Skeletal muscle tissue (tissue), 4 donors: ENCODE results near the gene ISG20L2. TPM values are rescaled to one million over a fixed set of nuclear protein-coding genes. Genes with fewer than 3 reads are reported as not detected.
A peak's percentile ranks its signal among the peaks of the same experiment; 100 is the strongest.

Experiments used
- H3K27ac ChIP-seq: one replicate; pipeline ENCODE4 v1.7.0; 2013; ENCODE audit warnings: mild to moderate bottlenecking, low read depth, low read length, inconsistent platforms
- H3K27me3 ChIP-seq, 3 donors: one replicate each; pipeline ENCODE4 v1.7.0; 2013; ENCODE audit warnings: low read length in 3 of 3; ENCODE audit not compliant: control insufficient read depth in 3 of 3, insufficient read depth in 3 of 3
- H3K36me3 ChIP-seq, 3 donors: one replicate each; pipeline ENCODE4 v1.7.0; 2013; ENCODE audit warnings: low read length in 3 of 3; ENCODE audit not compliant: control insufficient read depth in 3 of 3, insufficient read depth in 3 of 3
- H3K4me1 ChIP-seq, 3 donors: one replicate each; pipeline ENCODE4 v1.7.0; 2013; ENCODE audit warnings: low read length in 3 of 3, mild to moderate bottlenecking in 3 of 3; ENCODE audit not compliant: control insufficient read depth in 3 of 3, insufficient read depth in 3 of 3
- H3K4me3 ChIP-seq, 3 donors: one replicate each; pipeline ENCODE4 v1.7.0; 2013; ENCODE audit warnings: low read length in 3 of 3
- H3K9ac ChIP-seq, 3 donors: one replicate each; pipeline ENCODE4 v1.7.0; 2013; ENCODE audit warnings: low read length in 3 of 3, mild to moderate bottlenecking in 3 of 3, moderate library complexity in 2 of 3, low read depth in 1 of 3
- H3K9me3 ChIP-seq, 3 donors: one replicate each; pipeline ENCODE4 v1.7.0; 2013; ENCODE audit warnings: low read length in 3 of 3; ENCODE audit not compliant: control insufficient read depth in 3 of 3
- total RNA-seq: library from RNA; depleted of rRNA; stranded (reverse); fragments of >200 nt; gene quantifications from one replicate; pipeline ENCODE4 v1.2.3, GENCODE V29; 2014
- donor health status: Osteomylitis.

Gene ISG20L2
- total RNA-seq, 1 donor from 2014 or later = 5.2 TPM

- no peaks in the 10 kb centered on the region for H3K27me3 ChIP-seq
- H3K9ac ChIP-seq = peak overlapping the region; percentile 86 to 96 (median 95)
- H3K36me3 ChIP-seq = peaks cover 4 to 13% (median 8%) of the 10 kb centered on the region in 3 donors
- peak overlapping the region; percentile 88 to 93 (median 89) for H3K4me3 ChIP-seq
- peaks cover 62 to 71% (median 63%) of the 10 kb centered on the region in 3 donors for H3K4me1 ChIP-seq
- H3K9me3 ChIP-seq = no peaks in the 10 kb centered on the region
- H3K27ac ChIP-seq = peak overlapping the region; percentile 100
These were observed 20.3 kb upstream of the ISG20L2 start for GRCh38 chr1:156748670-156749418.

GRCh38 chr1:156747742-156748669 is 19.4 kb upstream of the ISG20L2 start:
- Histone ChIP-seq H3K4me3 (peak overlapping the region; percentile 88 to 93 (median 89)), H3K27me3 (no peaks in the 10 kb centered on the region), H3K4me1 (peaks cover 58 to 63% (median 61%) of the 10 kb centered on the region in 3 donors), H3K27ac (peak overlapping the region; percentile 100), H3K9ac (peak overlapping the region; percentile 86 to 96 (median 95)), H3K36me3 (peaks cover 11 to 21% (median 17%) of the 10 kb centered on the region in 3 donors), H3K9me3 (no peaks in the 10 kb centered on the region)

GRCh38 chr1:156746728-156747631 is 18.4 kb upstream of the ISG20L2 start:
- peaks cover 50 to 59% (median 53%) of the 10 kb centered on the region in 3 donors for H3K4me1 ChIP-seq

GRCh38 chr1:156746406-156746727 is 17.8 kb upstream of the ISG20L2 start:
- Histone ChIP-seq H3K4me1 (peaks cover 55 to 65% (median 59%) of the 10 kb centered on the region in 3 donors), H3K36me3 (peaks cover 19 to 31% (median 22%) of the 10 kb centered on the region in 3 donors), H3K27ac (peak overlapping the region; percentile 100), H3K9me3 (no peaks in the 10 kb centered on the region), H3K27me3 (no peaks in the 10 kb centered on the region), H3K9ac (peak overlapping the region in 2 of 3 donors; percentile 63 to 96), H3K4me3 (peak overlapping the region; percentile 89 to 93 (median 92))

More at GRCh38 chr1:156746728-156747631, 18.4 kb upstream of the ISG20L2 start:
- H3K27ac ChIP-seq = peak overlapping the region; percentile 100
- peak overlapping the region; percentile 94 to 100 (median 96) for H3K9ac ChIP-seq
- H3K4me3 ChIP-seq = peak overlapping the region; percentile 89 to 93 (median 92)
- H3K27me3 ChIP-seq = no peaks in the 10 kb centered on the region
- no peaks in the 10 kb centered on the region for H3K9me3 ChIP-seq
- H3K36me3 ChIP-seq = peaks cover 19 to 31% (median 20%) of the 10 kb centered on the region in 3 donors

DNA sequence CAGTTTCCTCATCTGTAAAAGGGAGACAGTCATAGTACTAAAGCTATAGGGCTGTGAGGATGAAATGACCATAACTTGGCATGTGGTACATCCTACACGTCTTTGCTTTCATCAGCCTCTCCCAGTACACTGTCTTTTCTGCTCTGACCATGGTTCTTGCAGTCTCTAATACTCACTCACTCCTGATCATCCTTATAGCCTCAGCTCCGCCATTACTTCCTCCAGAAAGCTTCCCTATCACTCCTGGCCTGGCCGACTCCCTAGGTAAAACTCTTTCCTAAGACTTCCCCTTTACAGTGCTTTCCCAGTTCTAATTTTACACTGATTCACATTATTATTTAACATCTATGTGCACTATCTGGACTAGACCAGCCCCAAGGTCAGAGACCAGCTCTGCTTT is 17.3 kb upstream of the ISG20L2 start:
- H3K27me3 ChIP-seq = no peaks in the 10 kb centered on the region
- H3K4me1 ChIP-seq = peaks cover 57 to 66% (median 60%) of the 10 kb centered on the region in 3 donors
- H3K4me3 ChIP-seq = peak overlapping the region; percentile 64 to 93 (median 89)
- peak overlapping the region in 2 of 3 donors; percentile 63 to 96 for H3K9ac ChIP-seq
- peak overlapping the region; percentile 100 for H3K27ac ChIP-seq
- no peaks in the 10 kb centered on the region for H3K9me3 ChIP-seq
- H3K36me3 ChIP-seq = peaks cover 19 to 31% (median 22%) of the 10 kb centered on the region in 3 donors

- Histone ChIP-seq H3K36me3 (peaks cover 19 to 31% (median 22%) of the 10 kb centered on the region in 3 donors), H3K27me3 (no peaks in the 10 kb centered on the region), H3K9ac (peak overlapping the region in 2 of 3 donors; percentile 43 to 96), H3K4me3 (no peak overlapping the region), H3K4me1 (peaks cover 56 to 65% (median 59%) of the 10 kb centered on the region in 3 donors), H3K27ac (peak overlapping the region; percentile 100), H3K9me3 (no peaks in the 10 kb centered on the region)
These were observed 16.3 kb upstream of the ISG20L2 start for GRCh38 chr1:156744786-156745419.

DNA sequence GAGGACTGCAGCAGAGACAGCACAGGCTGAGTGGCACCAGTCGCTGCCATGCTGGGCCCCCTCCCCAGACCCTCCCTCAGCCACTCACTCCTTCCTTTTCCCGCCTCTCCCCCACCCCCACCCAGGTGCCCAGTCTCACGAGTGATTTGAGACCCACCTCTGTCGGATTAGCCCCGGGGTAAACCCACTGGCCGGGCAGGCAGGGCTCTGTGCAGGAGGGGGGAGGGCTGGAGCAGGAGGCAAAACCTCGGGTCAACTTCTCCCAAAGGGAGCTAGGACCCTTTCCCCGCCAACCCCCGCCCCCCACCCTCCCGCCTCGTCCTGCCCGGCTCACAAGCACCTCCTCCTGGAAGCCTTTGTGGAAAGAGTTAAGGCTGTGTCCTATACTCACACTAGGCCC is 15.8 kb upstream of the ISG20L2 start:
- H3K36me3 ChIP-seq = peaks cover 19 to 27% (median 22%) of the 10 kb centered on the region in 3 donors
- peaks cover 52 to 64% (median 55%) of the 10 kb centered on the region in 3 donors for H3K4me1 ChIP-seq
- no peak overlapping the region for H3K27ac ChIP-seq
- H3K27me3 ChIP-seq = no peaks in the 10 kb centered on the region
- H3K9me3 ChIP-seq = no peaks in the 10 kb centered on the region
- H3K9ac ChIP-seq = peak overlapping the region in 1 of 3 donors; percentile 43
- no peak overlapping the region for H3K4me3 ChIP-seq

DNA sequence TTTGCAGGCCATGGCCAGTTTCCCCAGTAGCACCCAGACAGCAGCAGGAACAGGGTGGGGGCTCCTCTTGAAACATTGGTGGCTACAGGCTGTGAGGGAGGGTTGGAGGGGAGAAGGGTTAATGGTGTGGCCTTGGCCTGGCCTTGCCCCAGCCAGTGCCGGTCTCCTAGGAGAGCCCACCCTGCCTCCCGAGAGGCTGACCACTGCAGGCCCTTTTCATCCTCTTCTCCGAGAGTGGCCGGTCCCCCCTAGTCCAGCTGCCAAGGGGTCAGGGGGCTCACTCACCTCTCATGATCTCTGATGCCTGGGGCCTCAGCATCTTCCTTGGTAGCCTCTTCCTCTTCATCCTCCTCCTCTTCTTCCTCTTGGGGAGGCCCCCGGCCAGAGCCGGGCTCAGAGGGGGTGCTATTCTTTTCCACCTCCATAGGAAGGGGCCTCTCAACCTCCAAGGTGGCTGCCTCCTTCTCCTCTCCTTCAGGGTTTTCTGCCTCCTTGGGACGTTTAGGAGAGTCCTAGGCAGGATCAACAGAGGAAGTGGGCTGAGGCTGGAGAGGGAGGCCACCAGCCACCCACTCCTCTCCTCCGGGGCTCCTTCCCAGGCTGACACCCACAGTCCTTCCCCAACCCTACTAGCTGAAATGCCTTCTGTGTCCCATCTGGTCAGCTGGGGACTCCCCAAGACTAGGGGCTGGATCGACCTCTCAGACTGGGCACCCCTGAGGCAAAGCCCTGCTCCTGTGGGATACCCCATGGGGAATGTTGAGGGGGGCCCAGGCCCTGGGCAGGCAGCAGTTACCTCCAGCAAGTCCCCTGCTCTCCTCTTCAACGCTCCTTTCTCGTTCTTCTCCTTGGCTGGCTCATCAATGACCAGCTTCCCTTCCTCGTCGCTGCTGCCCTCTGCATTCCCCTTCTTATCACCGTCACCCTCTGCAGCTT is 15.1 kb upstream of the ISG20L2 start:
- Histone ChIP-seq H3K36me3 (peaks cover 19 to 27% (median 22%) of the 10 kb centered on the region in 3 donors), H3K27ac (no peak overlapping the region), H3K4me3 (no peak overlapping the region), H3K27me3 (no peaks in the 10 kb centered on the region), H3K9me3 (no peaks in the 10 kb centered on the region), H3K9ac (no peak overlapping the region), H3K4me1 (peaks cover 45 to 60% (median 48%) of the 10 kb centered on the region in 3 donors)
